Measurements from ENCODE around the gene JAZF1.

DNA sequence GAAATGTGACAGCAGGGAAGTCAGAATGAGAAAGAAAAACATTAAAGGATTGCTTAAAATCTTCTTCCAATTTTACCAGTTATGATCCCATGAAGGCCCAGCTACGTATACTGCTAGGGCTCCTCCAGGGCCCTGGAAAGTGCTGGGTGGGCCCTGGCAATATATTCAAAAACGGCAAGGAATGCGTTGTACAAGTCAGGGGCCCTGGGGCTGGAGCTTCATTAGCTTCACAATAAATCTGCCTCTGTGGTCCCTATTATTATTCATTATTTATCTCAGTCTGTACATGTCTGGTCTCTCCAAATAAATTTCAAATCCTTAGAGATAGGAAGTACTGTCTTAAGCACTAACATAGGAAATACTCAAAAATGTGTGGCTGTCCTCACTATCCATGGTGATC, 7.6 kb downstream of the JAZF1 start:
- TF ChIP-seq, protein P1, sequence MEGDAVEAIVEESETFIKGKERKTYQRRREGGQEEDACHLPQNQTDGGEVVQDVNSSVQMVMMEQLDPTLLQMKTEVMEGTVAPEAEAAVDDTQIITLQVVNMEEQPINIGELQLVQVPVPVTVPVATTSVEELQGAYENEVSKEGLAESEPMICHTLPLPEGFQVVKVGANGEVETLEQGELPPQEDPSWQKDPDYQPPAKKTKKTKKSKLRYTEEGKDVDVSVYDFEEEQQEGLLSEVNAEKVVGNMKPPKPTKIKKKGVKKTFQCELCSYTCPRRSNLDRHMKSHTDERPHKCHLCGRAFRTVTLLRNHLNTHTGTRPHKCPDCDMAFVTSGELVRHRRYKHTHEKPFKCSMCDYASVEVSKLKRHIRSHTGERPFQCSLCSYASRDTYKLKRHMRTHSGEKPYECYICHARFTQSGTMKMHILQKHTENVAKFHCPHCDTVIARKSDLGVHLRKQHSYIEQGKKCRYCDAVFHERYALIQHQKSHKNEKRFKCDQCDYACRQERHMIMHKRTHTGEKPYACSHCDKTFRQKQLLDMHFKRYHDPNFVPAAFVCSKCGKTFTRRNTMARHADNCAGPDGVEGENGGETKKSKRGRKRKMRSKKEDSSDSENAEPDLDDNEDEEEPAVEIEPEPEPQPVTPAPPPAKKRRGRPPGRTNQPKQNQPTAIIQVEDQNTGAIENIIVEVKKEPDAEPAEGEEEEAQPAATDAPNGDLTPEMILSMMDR (conservative IDR thresholded peaks at IDR 0.05; ENCODE audit: low read depth, low read length), result no peak
- TF ChIP-seq EZH2 (IDR thresholded peaks at IDR 0.05; ENCODE audit: borderline replicate concordance, low read depth, low read length, poor library complexity, severe bottlenecking), result no peak
